SK-N-SH (cell line): ENCODE measurements around the gene CD163L1. TPM values are rescaled to one million over a fixed set of nuclear protein-coding genes. Genes with fewer than 3 reads are reported as not detected.
A peak's percentile ranks its signal among the peaks of the same experiment; 100 is the strongest.

ENCODE experiments used
- CTCF ChIA-PET: fragments of 300-600, 350-600 bp; formaldehyde crosslinking; extraction: SDS; loops from one replicate; lab custom pipeline; 2021; lab: Yijun Ruan, JAX
- POLR2A ChIA-PET: fragments of 350-600 bp; sonication (Branson Sonifier 250); formaldehyde crosslinking; extraction: SDS; loops from one replicate; lab custom pipeline; 2020; ENCODE audit warnings: antibody characterized with exemption, inconsistent platforms; lab: Yijun Ruan, JAX
- DNase-seq: peaks from one replicate; pipeline ENCODE4 v3.0.0; 2012
- H2AFZ ChIP-seq: fragments of 200-600 bp; sonication (generic); 2 replicates; pipeline ENCODE4 v1.8.1; 2016; ENCODE audit warnings: antibody characterized with exemption, mild to moderate bottlenecking, low read depth
- H3F3A ChIP-seq: fragments of 200-600 bp; sonication (generic); replicated peaks from 2 replicates; pipeline ENCODE3; 2016; ENCODE audit warnings: antibody characterized with exemption, mild to moderate bottlenecking; ENCODE audit not compliant: insufficient read depth
- H3K27ac ChIP-seq, 2 experiments: fragments of 200-500 bp in 1 of 2; fragments of 200-600 bp in 1 of 2; sonication (Bioruptor generic) in 1 of 2; sonication (generic), shearing (Covaris generic) in 1 of 2; 2 replicates each; pipeline versions ENCODE4 v1.5.1 to v1.6.1; 2014 to 2016; ENCODE audit warnings: low read depth in 2 of 2, inconsistent platforms in 1 of 2, low read length in 1 of 2, mild to moderate bottlenecking in 1 of 2, mixed read lengths in 1 of 2
- H3K27me3 ChIP-seq: fragments of 200-600 bp; sonication (generic), shearing (Covaris generic); 2 replicates; pipeline ENCODE4 v1.6.1; 2016; ENCODE audit warnings: mixed run types; ENCODE audit not compliant: insufficient read depth
- H3K36me3 ChIP-seq, 2 experiments: fragments of 200-500 bp in 1 of 2; fragments of 200-600 bp in 1 of 2; sonication (Bioruptor generic) in 1 of 2; sonication (generic) in 1 of 2; replicated peaks in 1 of 2; 2 replicates each; pipeline versions ENCODE3 to v1.5.1; 2014 to 2016; ENCODE audit warnings: low read length in 1 of 2, mild to moderate bottlenecking in 1 of 2; ENCODE audit not compliant: insufficient read depth in 2 of 2, control insufficient read depth in 1 of 2
- H3K4me1 ChIP-seq, 2 experiments: fragments of 200-500 bp in 1 of 2; fragments of 200-600 bp in 1 of 2; sonication (Bioruptor generic) in 1 of 2; sonication (generic), shearing (Covaris generic) in 1 of 2; 2 replicates each; pipeline versions ENCODE4 v1.5.1 to v1.6.1; 2014 to 2016; ENCODE audit warnings: low read depth in 1 of 2, low read length in 1 of 2, mixed run types in 1 of 2; ENCODE audit not compliant: insufficient read depth in 2 of 2, control insufficient read depth in 1 of 2
- H3K4me2 ChIP-seq: fragments of 200-600 bp; sonication (generic), shearing (Covaris generic); 2 replicates; pipeline ENCODE4 v1.6.1; 2017; ENCODE audit warnings: mixed run types
- H3K4me3 ChIP-seq, 2 experiments: fragments of 200-500 bp in 1 of 2; fragments of 200-600 bp in 1 of 2; sonication (Bioruptor generic) in 1 of 2; sonication (generic), shearing (Covaris generic) in 1 of 2; 2 replicates each; pipeline versions ENCODE4 v1.5.1 to v1.8.1; 2014 to 2016; ENCODE audit warnings: low read depth in 2 of 2, inconsistent platforms in 1 of 2, low read length in 1 of 2, mild to moderate bottlenecking in 1 of 2, mixed read lengths in 1 of 2, moderate library complexity in 1 of 2
- H3K79me2 ChIP-seq: fragments of 200-600 bp; sonication (generic); 2 replicates; pipeline ENCODE4 v1.8.1; 2017; ENCODE audit warnings: mild to moderate bottlenecking; ENCODE audit not compliant: insufficient read depth
- H3K9ac ChIP-seq: fragments of 200-600 bp; sonication (generic); 2 replicates; pipeline ENCODE4 v1.6.1; 2017; ENCODE audit warnings: mixed run types
- H3K9me2 ChIP-seq: fragments of 200-600 bp; sonication (generic); 2 replicates; pipeline ENCODE4 v1.6.1; 2017; ENCODE audit warnings: mixed run types
- H3K9me3 ChIP-seq: fragments of 200-600 bp; sonication (generic); 2 replicates; pipeline ENCODE4 v1.6.1; 2017; ENCODE audit warnings: mixed run types, mild to moderate bottlenecking, moderate library complexity
- H4K20me1 ChIP-seq: fragments of 200-600 bp; sonication (generic); 2 replicates; pipeline ENCODE4 v1.6.1; 2017; ENCODE audit warnings: mild to moderate bottlenecking, mixed run types; ENCODE audit not compliant: insufficient read depth
- CTCF ChIP-seq: fragments of 200-600 bp; sonication (generic); IDR thresholded peaks from 2 replicates; pipeline ENCODE4 v1.6.1; 2017; ENCODE audit warnings: antibody characterized with exemption, mild to moderate bottlenecking, moderate library complexity
- ELF1 ChIP-seq: IDR thresholded peaks from 2 replicates; pipeline ENCODE4 v1.4.0; 2012
- EP300 ChIP-seq, 2 experiments: IDR thresholded peaks; 2 replicates each; pipeline versions ENCODE4 v1.4.0 to v1.6.1; 2012; ENCODE audit warnings: borderline replicate concordance in 1 of 2, low read depth in 1 of 2, low read length in 1 of 2
- EZH2phosphoT487 ChIP-seq: fragments of 200-600 bp; sonication (generic); IDR thresholded peaks from 2 replicates; pipeline ENCODE4 v1.6.1; 2017; ENCODE audit warnings: low read depth, mixed run types, mild to moderate bottlenecking, antibody characterized with exemption, moderate library complexity, borderline replicate concordance
- FOSL2 ChIP-seq: IDR thresholded peaks from 2 replicates; pipeline ENCODE4 v1.4.0; 2012; ENCODE audit warnings: low read depth, mild to moderate bottlenecking, moderate library complexity, borderline replicate concordance
- FOXM1 ChIP-seq: IDR thresholded peaks from 2 replicates; pipeline ENCODE4 v1.4.0; 2012; ENCODE audit warnings: low read depth, mild to moderate bottlenecking
- GATA2 ChIP-seq: sonication (generic); formaldehyde crosslinking; IDR thresholded peaks from 2 replicates; pipeline ENCODE4 v1.5.0; 2020; ENCODE audit warnings: mild to moderate bottlenecking, missing genetic modification reagents
- IRF3 ChIP-seq: fragments of 150-350 bp; IDR thresholded peaks from 2 replicates; pipeline ENCODE4 v1.6.1; 2016; ENCODE audit warnings: mild to moderate bottlenecking, low read depth, low read length
- MAX ChIP-seq: IDR thresholded peaks from 2 replicates; pipeline ENCODE4 v1.4.0; 2012; ENCODE audit warnings: low read depth
- MEF2A ChIP-seq: IDR thresholded peaks from 2 replicates; pipeline ENCODE4 v1.4.0; 2012; ENCODE audit warnings: low read depth, borderline replicate concordance
- MXI1 ChIP-seq: IDR thresholded peaks from 2 replicates; pipeline ENCODE4 v1.6.1; 2012; ENCODE audit warnings: mild to moderate bottlenecking, low read depth, low read length, improper control_type of control experiment
- NFIC ChIP-seq: IDR thresholded peaks from 2 replicates; pipeline ENCODE4 v1.4.0; 2012; ENCODE audit warnings: borderline replicate concordance
- NRF1 ChIP-seq: IDR thresholded peaks from 2 replicates; pipeline ENCODE4 v1.6.1; 2012; ENCODE audit warnings: low read depth, mild to moderate bottlenecking, low read length
- POLR2AphosphoS5 ChIP-seq: IDR thresholded peaks from 2 replicates; pipeline ENCODE4 v1.6.1; 2012; ENCODE audit warnings: low read depth, low read length
- RAD21 ChIP-seq: IDR thresholded peaks from 2 replicates; pipeline ENCODE4 v1.6.1; 2012; ENCODE audit warnings: mild to moderate bottlenecking, low read length
- RFX5 ChIP-seq: IDR thresholded peaks from 2 replicates; pipeline ENCODE4 v1.6.1; 2012; ENCODE audit warnings: mild to moderate bottlenecking, improper control_type of control experiment, low read length
- RXRA ChIP-seq: IDR thresholded peaks from 2 replicates; pipeline ENCODE4 v1.4.0; 2012; ENCODE audit warnings: low read depth, mild to moderate bottlenecking, borderline replicate concordance
- SMC3 ChIP-seq: IDR thresholded peaks from 2 replicates; pipeline ENCODE4 v1.6.1; 2012; ENCODE audit warnings: low read depth, low read length, improper control_type of control experiment
- TAF1 ChIP-seq: IDR thresholded peaks from 2 replicates; pipeline ENCODE4 v1.6.1; 2012; ENCODE audit warnings: low read depth, mild to moderate bottlenecking, low read length, moderate library complexity, borderline replicate concordance
- TCF12 ChIP-seq: IDR thresholded peaks from 2 replicates; pipeline ENCODE4 v1.4.0; 2012
- TEAD4 ChIP-seq: IDR thresholded peaks from 2 replicates; pipeline ENCODE4 v1.4.0; 2012; ENCODE audit warnings: mild to moderate bottlenecking, borderline replicate concordance; ENCODE audit not compliant: insufficient read depth
- USF1 ChIP-seq: IDR thresholded peaks from 2 replicates; pipeline ENCODE4 v1.4.0; 2012; ENCODE audit warnings: low read depth, borderline replicate concordance
- USF2 ChIP-seq: fragments of 150-350 bp; IDR thresholded peaks from 2 replicates; pipeline ENCODE4 v1.6.1; 2017; ENCODE audit warnings: antibody characterized with exemption, low read length, low read depth, borderline replicate concordance
- WGBS: methylation state at CpG from one replicate; pipeline ENCODE4 v1.1.6; 2017; ENCODE audit warnings: low lambda C conversion rate; 5-methylcytosine and 5-hydroxymethylcytosine counted together
- polyA plus RNA-seq, 3 experiments: library from polyadenylated mRNA; depleted of rRNA; stranded (reverse); fragments of >200 nt; gene quantifications; 2 replicates each; pipeline ENCODE4 v1.2.3, GENCODE V29; 2012

Gene CD163L1
- polyA plus RNA-seq, 1 of the 3 experiments (the other 2 are of a cell fraction): 0.25 TPM

- TF ChIP-seq IRF3 (no peak), GATA2 (CRISPR knock-in tag) (no peak), RFX5 (no peak), TCF12 (no peak), RXRA (no peak), FOXM1 (no peak), TAF1 (no peak), POLR2AphosphoS5 (no peak), TEAD4 (no peak), SMC3 (no peak), ELF1 (no peak), EP300 (IDR thresholded peaks at IDR 0.05; ENCODE audit: borderline replicate concordance in 1 of 2, low read depth in 1 of 2, low read length in 1 of 2) (no peak)
- TF ChIP-seq, all 33 proteins: peak for 0
These were observed 68.8 kb downstream of the CD163L1 start (continued) for GRCh38 chr12:7375145-7375543.

- no peak overlapping the region for H3K9ac ChIP-seq
- H3K4me3 ChIP-seq: no peak overlapping the region; a peak in 2 of 4 replicates
- H3K9me3 ChIP-seq: no peaks in the 10 kb centered on the region; the same call in 1 of the 2 replicates
- peaks cover 0 to 2% of the 10 kb centered on the region in 2 experiments; a peak in 1 of 4 replicates for H3K4me1 ChIP-seq
- no peak overlapping the region for H3K4me2 ChIP-seq
- peak; percentile 40 for DNase-seq
- ChIA-PET CTCF (interaction anchor here (0.9 kb wide), 1 partner anchor 21 kb away, joined by 3 read pairs; no protein-coding TSS in a partner anchor), POLR2A (no interaction called here)
- no peaks in the 10 kb centered on the region; the same call in 1 of the 2 replicates for H3K27me3 ChIP-seq
- no peaks in the 10 kb centered on the region for H4K20me1 ChIP-seq
- H3F3A ChIP-seq: peaks cover 5% of the 10 kb centered on the region
- 10% methylated on average over 13 of the region's 17 CpGs for WGBS
- no peaks in the 10 kb centered on the region for H3K9me2 ChIP-seq
- peaks cover 0 to 3% of the 10 kb centered on the region in 2 experiments for H3K36me3 ChIP-seq
- peak; percentile 49 for TF ChIP-seq SMC3
- TF ChIP-seq USF1: no peak
- TF ChIP-seq NRF1: no peak
- no peak for TF ChIP-seq FOSL2
- TF ChIP-seq MAX: no peak
- peak; percentile 70 for TF ChIP-seq CTCF
- no peak for TF ChIP-seq USF2
- TF ChIP-seq TAF1: no peak
- peak; percentile 56 for TF ChIP-seq RAD21
- TF ChIP-seq ELF1: no peak
- no peak for TF ChIP-seq MXI1
- no peak for TF ChIP-seq EZH2phosphoT487
- TF ChIP-seq RXRA: no peak
- no peak for TF ChIP-seq NFIC
- no peak for TF ChIP-seq TEAD4
- no peak for TF ChIP-seq MEF2A
- no peaks in the 10 kb centered on the region for H3K79me2 ChIP-seq
- no peak overlapping the region for H3K27ac ChIP-seq
- H2AFZ ChIP-seq: no peak overlapping the region
These were observed 69.4 kb downstream of the CD163L1 start for GRCh38 chr12:7374423-7375144.
